Measurements from ENCODE around the gene OR6B1.
A peak's percentile ranks its signal among the peaks of the same experiment; 100 is the strongest.
"Not testable (repeated sequence)": the region's sequence is repeated elsewhere in the genome, so short reads cannot be mapped to it uniquely, and the experiment has no call there.

The OR6B1 gene

GRCh38 chr7:144006692-144007042 is 6.5 kb downstream of the OR6B1 start:
- no peak for DNase-seq

GRCh38 chr7:144009361-144009760 is 9.2 kb downstream of the OR6B1 start:
- DNase-seq = no peak

DNA sequence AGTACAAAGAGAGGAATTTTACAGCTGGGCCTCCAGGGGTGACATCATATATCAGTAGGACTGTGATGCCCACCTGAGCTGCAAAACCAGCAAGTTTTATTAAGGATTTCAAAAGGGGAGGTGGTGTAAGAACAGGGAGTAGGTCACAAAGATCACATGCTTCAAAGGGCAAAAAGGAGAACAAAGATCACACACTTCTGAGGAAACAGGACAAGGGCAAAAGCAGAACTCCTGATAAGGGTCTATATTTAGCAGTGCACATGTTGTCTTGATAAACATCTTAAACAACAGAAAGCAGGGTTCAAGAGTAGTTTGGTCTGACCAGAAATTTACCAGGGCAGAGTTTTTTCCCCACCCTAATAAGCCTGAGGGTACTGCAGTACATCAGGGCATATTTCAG is 9.9 kb downstream of the OR6B1 start:
- DNase-seq = not testable (repeated sequence)

DNA sequence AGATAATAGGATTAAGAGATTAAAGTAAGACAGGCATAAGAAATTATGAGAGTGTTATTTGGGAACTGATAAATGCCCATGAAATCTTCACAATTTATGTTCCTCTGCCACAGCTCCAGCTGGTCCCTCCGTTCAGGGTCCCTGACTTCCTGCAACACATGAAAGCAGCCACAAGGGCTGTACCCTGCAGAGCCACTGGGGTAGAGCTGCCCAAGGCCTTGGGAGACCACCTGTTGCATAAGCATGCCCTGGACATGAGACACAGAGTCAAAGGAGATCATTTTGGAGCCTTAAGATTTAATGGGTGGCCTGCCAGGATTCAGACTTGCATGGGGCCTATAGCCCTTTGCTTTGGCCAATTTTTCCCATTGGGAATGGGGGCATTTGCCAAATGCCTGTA is 10.7 kb downstream of the OR6B1 start:
- not testable (repeated sequence) for DNase-seq

DNA sequence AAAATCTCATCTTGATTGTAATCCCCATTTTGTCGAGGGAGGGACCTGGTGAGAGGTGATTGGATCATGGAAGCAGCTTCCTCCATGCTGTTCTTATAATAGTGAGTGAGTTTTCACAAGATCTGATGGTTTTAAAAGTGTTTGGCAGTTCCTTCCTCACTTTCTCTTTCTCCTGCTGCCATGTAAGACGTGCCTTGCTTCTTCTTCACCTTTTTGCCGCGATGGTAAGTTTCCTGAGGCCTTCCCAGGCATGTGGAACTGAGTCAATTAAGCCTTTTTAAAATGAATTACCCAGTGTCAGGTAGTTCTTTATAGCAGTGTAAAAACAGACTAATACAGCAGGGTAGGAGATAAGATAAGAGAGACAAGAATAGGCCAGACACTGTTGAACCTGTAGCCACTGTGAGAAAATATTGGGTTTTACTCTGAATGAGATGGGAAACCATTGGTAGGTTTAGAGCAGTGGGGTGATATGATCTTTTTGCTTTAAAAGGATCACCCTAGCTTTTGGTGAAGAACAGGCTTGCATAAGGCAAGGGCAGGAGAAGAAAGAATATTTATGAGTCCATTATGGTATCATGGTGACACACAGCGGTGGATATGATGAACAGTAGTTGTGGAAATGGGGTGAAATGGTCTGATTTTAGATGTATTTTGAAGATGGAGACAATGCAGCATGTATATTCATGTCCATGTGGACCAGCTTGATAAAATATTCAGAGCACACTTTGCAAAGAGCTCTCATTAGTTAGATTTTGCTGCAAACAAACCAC is 11.5 kb downstream of the OR6B1 start:
- DNase-seq = no peak

DNA sequence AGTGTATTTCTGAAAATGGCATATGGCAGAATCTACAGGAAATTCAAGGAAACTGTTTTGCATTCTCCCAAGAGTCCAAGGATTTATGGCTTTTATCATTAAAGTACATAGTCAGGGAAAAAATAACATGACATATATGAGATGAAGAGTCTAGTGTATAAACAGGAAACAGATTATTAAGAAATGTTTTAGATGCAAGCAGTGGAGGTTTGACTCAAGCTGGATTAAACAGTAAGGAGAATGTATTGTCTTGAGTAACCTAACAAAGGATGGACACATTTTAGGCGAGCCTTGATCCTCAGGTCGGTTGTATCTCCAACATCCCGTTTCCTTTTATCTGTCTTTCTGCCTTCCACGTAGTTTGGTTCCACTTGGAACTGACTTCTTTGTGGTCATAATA is 17.9 kb downstream of the OR6B1 start:
- DNase-seq = no peak

DNA sequence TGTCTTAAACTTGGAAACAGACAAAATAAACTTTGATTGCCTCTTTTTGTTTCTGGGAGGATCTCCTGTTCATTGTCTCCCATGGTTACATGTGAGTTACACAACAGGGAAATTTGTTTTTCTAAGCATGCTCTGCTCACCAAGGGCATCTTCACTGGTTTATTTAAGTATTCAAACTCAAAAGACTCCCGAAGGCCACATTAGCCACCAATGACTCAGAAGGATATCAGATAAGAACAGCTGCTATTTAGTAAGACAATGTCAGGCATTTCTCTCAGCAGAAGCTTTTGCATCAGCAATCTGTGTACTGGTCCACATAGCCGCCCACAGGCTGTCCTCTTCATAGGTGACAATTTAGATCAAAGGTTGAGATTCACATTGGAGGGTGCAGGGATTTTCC is 19.3 kb downstream of the OR6B1 start:
- DNase-seq = peak; percentile 92

DNA sequence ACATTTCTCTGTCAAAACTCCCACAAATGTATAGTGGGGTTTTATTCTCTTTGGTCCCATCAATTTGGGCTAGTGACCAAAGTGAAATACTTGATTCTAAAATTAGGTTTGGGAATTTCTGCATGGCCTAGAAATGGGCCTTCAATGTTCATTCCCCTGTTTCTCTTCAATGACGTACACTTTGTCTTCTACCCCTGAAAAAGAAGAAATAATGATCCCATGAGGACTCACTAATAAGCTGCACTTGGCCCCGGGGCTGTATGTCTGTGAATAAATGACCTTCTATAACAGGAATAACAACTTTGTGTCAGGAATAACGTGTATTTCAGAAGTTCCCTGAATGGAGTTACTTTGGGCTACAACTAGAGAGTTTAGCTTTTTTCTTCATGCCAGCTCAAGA is 20.2 kb downstream of the OR6B1 start:
- DNase-seq = no peak

GRCh38 chr7:144022169-144022568 is 22.0 kb downstream of the OR6B1 start:
- no peak for DNase-seq

- no peak for DNase-seq
Measured at GRCh38 chr7:144023171-144023827, 23.2 kb downstream of the OR6B1 start.

DNA sequence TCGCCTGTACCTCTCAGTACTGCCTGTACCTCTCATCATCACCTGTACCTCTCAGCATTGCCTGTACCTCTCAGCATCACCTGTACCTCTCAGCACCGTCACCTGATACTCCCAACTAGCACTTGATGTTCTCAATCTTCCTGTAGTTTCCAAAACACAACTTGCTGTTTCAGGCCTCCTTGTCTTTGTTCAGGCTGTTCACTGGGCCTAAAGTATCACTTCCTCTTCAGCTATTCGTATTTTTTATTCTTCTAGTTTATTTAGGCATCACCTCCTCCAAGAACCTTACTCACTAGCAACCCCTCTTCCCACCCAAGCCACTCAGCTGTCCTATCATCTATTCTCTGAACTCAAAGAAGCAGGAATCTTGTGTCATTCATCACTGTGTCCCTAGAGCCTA is 24.1 kb downstream of the OR6B1 start:
- DNase-seq = no peak

DNA sequence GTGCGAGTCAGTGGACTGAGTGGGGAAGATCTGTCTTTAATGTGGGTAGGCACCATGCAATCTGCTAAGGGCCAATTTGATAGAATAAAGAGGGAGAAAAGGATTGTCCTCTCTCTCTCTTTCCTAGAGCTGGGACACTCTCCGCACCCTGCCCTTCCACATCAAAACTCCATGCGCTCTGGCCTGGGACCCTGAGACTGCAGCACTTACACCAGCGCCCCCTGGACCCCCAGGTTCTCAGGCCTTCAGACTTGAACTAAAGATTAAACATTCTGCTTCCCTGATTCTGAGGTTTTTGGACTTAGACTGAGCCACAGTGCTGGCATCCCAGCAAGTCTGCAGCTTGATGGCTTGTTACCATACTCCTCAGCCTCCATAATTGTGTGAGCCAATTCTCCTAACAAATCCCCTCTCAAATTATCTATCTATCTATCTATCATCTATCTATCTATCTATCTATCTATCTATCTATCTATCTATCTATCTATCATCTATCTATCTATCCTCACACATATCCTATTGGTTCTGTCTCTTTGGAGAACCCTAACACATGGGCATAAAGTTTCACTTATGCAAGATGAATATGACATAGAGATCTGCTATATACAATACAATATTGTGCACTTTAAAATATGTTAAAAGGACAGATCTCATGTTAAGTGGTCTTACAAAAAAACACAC is 26.2 kb downstream of the OR6B1 start:
- no peak for DNase-seq

GRCh38 chr7:144027070-144027469 is 26.9 kb downstream of the OR6B1 start:
- DNase-seq = peak; percentile 32

DNA sequence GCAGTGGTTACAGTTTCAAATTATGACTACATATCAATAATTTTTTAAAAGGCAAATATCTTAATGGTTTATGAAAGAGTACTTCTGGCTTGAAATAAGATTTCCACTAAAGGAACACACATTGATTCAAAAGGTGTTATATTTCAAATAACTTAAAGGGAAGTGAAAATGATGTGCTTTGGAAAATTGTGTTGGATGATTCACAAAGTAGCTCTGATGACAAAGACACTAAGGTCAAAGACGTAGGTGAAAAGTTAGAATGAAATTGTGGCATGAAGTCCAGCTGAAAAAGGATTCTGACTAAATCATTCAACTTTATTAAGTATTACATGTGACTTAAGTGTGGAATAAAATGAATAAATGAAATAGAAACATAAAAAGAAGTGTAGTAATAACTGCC is 27.9 kb downstream of the OR6B1 start:
- DNase-seq = peak; percentile 1

DNA sequence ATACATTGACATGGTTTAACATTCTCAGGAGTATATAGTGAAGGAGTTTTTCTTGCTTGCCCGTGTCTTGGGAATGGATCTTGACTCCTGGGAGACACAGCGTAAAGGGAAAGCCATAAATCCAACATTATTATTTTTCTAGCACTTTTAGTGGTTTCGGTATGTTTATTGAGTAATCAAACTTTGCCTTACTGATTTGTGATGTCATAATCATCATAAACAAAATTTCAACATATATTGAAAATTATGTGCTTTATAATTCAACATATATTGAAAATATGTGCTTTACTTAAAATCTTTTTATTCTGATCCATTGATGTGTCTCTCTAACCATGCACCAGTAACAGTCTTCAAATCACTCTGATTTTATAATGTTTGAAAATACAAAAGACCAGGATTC is 28.4 kb downstream of the OR6B1 start:
- no peak for DNase-seq

DNA sequence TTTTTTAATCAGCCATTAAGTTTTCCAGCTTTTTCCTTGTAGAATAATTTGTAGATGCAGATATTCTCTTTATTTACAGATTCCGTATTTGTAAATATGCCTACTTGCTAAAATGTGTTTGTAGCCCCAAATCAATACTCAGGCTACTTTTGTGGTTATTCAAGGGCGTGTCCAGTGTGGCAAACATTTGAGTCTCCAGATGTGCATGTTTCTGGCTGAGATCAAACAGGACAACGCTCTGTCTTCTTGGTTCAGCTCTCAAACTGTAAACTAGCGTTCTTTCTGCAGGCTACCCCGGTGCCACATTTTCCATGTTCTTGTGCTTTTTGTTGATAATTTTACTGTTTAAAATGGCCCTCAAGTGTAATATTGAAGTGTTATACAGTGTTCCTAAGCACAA is 32.4 kb downstream of the OR6B1 start:
- no peak for DNase-seq

DNA sequence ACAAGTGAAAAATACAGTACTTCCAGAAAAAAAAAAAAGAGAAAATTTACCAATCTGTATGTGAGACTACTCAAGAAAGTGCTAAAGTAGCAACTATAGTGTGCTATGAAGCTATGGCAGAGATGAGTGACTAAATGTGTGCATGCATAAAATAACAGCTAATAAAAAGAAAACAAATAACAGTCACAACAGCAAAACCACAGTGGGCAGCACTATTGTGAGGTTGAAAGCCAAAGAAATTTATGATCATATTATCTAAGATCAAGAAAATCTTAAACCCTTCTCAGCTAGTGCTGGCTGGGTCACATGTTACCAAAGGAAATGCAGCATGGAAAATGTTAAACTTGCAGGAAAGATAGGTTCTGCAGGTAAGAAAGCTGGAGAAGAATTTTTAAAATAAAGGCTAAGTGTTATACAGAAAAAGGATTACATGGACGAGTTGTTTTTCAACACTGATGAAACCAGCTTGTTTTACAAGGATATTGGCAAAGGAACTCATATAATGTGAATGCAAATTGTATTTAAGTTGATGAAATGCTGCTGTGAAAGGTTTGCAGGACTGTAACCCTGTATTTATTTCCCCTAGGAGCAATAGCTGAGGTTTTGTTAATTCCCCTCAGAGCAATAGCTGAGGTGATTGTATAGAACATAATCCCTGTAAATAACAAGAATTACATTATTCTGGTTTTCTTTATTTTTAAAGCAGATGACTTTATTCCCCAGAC is 33.0 kb downstream of the OR6B1 start:
- DNase-seq = no peak

DNA sequence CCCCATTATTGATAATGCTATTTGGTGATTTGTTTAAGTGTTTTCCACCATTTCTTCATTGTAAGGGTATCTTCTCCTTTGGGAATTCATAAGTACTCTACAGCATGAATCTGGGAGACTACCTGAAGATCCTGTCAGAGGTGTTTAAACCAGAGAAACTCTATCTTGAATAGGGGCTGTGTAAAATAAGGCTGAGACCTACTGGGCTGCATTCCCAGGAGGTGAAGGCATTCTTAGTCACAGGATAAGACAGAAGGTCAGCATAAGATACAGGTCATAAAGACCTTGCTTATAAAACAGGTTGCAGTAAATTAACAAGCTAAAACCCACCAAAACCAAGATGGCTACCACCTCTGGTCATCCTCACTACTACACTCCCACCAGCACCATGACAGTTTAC is 35.3 kb downstream of the OR6B1 start:
- no peak for DNase-seq

DNA sequence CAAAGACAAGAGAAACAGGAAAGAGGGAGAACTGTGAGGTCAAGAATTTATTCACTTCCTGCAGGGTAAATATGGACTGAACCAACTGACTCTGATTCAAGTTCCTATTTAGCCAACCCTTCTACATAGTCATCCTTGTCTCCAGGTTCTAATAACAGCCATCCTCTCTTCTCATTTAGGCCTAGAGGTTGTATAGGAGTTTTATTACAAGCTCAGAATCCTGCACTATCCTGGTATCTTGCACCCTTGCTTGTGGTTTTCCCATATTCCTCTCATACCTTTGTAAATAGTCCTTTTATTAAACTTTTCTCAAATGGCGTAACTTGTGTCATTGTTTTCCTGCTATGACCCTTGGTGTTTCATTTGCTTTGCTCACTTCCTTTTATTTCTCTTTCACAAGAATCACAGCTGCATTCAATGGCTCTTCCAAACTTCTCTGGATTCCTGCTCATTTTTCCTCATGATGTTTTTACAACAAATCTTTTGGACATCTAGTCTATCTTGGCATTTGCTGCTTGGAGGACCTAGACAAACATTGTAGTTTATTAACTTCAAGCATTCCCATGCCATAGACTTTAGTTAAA is 36.3 kb downstream of the OR6B1 start:
- no peak for DNase-seq

DNA sequence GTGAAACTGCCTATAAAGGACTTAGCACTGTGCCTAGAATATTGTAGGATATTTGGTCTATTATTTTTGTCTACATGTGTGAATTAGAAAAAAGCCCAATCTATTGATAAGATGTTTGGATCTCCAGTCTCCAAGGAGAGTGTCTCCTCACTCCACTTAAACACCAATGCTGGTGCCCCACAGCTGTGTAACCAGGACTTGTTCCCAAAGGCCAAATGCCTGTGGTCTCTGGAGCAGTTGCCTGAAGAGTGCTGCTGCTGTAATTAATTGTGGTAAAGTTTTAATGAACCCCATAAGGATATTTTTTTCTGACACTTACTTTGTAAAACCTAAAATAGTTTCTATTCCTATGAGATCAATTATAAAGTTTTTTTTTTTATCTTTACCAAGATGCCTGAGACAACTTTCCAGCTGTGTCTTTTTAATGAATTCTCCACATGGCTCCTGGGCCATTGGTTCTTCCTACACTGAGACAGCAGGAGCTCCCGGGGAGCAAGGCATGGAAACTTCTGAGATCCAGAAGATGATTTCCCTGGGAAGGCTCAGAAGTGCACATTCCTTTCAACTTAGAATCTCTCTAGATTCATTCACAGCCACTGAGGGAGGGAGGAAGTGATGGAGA is 37.4 kb downstream of the OR6B1 start:
- DNase-seq = no peak

- no peak for DNase-seq
Measured at GRCh38 chr7:144038887-144039286, 38.8 kb downstream of the OR6B1 start.

DNA sequence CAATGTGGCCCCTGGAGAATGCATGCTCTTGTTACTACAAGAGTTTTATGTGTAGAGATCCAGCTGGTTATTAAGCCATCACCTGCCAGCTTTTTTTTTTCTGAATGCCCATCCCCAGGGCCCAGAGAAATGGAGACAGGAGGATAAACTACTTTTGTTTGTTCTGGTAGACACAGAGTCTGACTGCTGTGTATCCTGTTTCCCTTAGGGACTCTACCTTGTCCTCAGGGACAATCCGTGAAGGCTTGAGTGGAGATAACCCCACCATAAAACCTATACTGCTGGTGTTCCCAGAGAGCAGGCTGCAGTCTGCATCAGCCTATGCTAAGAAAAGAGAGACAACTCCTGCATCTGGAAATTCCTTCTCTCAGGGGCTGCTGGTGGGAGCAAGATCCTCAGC is 48.5 kb downstream of the OR6B1 start, which contains the start of gene OR2A5:
OR2A5 (plus strand) TSS at position 301 of the 400 bp plus-strand sequence. CDS start 1,454 bp downstream, outside the sequence.
- DNase-seq = no peak

DNA sequence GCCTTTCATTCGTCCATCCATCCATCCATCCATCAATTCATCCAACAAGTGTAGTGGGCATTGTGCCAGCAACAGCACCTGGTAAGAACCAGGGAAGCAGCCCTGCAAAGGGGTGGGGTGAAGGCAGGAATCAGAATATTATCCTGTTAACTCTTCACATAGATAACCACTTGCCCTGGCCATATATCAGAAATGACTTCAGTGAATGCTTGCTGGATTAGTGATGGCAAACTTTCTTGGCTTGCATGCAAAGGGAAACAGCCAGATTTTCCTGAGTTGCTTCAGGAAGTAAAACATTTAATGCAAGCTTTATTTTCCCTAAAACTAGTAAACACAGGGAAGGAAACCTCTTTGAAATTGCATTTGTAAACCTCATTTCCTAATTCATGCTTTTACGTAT is 49.4 kb downstream of the OR6B1 start:
- DNase-seq = no peak

All from kidney glomerular epithelial cell (primary cell).